Measurements from ENCODE around the gene PDE8A. TPM values are rescaled to one million over a fixed set of nuclear protein-coding genes. Genes with fewer than 3 reads are reported as not detected.
"Not testable (repeated sequence)": the region's sequence is repeated elsewhere in the genome, so short reads cannot be mapped to it uniquely, and the experiment has no call there.

Gene PDE8A
- total and polyA plus RNA-seq, 2 experiments from 2014 or later: 5.6 to 7.5 TPM

GRCh38 chr15:85172846-85173490 is 191.3 kb downstream of the PDE8A start (continued):
- TF ChIP-seq REST (IDR thresholded peaks at IDR 0.05; ENCODE audit: unreplicated experiment): no peak
- no peak for TF ChIP-seq POLR2AphosphoS5 (IDR thresholded peaks at IDR 0.05; ENCODE audit: low read depth)
- no peak for TF ChIP-seq EZH2phosphoT487 (IDR thresholded peaks at IDR 0.05; ENCODE audit: unreplicated experiment)
- no peak for TF ChIP-seq CREB1 (CRISPR knock-in tag; IDR thresholded peaks at IDR 0.05; ENCODE audit: low read depth)
- no peak for TF ChIP-seq JUNB (IDR thresholded peaks at IDR 0.05; ENCODE audit: unreplicated experiment)
- TF ChIP-seq ZNF331 (CRISPR knock-in tag; IDR thresholded peaks at IDR 0.05; ENCODE audit: low read depth): no peak

GRCh38 chr15:85173630-85174029 is 192.0 kb downstream of the PDE8A start:
- ATAC-seq; H3K27ac ChIP-seq (ENCODE audit: low read depth); H3K4me1 Mint-ChIP-seq; H3K4me3 ChIP-seq; H3K27me3 Mint-ChIP-seq (ENCODE audit: insufficient read depth, low read depth, poor library complexity); H2AFZ ChIP-seq; H3F3A ChIP-seq (replicated peaks; ENCODE audit: low read depth); H3K79me2 ChIP-seq (replicated peaks; ENCODE audit: insufficient read depth); DNase-seq (ENCODE audit: low spot score); H3K4me3 Mint-ChIP-seq; H3K36me3 ChIP-seq (ENCODE audit: insufficient read depth); H3K27me3 ChIP-seq (ENCODE audit: insufficient read depth); H4K20me1 ChIP-seq (replicated peaks; ENCODE audit: insufficient read depth); H3K27ac Mint-ChIP-seq; H3K4me2 ChIP-seq; H3K4me1 ChIP-seq (ENCODE audit: insufficient read depth); H3K9me2 ChIP-seq (ENCODE audit: insufficient read depth): not testable (repeated sequence)
- Mint-ChIP-seq H3K9me3 (peaks cover 40% of the 10 kb centered on the region), H3K36me3 (ENCODE audit: low read depth) (peaks cover 19% of the 10 kb centered on the region)

- peaks cover 19% of the 10 kb centered on the region for H3K36me3 Mint-ChIP-seq (ENCODE audit: low read depth)
- H3F3A ChIP-seq (replicated peaks; ENCODE audit: low read depth): no peaks in the 10 kb centered on the region
- ATAC-seq (no peak), DNase-seq (ENCODE audit: low spot score) (no peak)
- H4K20me1 ChIP-seq (replicated peaks; ENCODE audit: insufficient read depth): no peaks in the 10 kb centered on the region
- no peaks in the 10 kb centered on the region for H3K9me2 ChIP-seq (ENCODE audit: insufficient read depth)
- H2AFZ ChIP-seq: no peak overlapping the region
- no peaks in the 10 kb centered on the region for H3K79me2 ChIP-seq (replicated peaks; ENCODE audit: insufficient read depth)
- H3K27me3 ChIP-seq (ENCODE audit: insufficient read depth): no peaks in the 10 kb centered on the region
- no peak overlapping the region for H3K27ac ChIP-seq (ENCODE audit: low read depth)
- peaks cover 5% of the 10 kb centered on the region for H3K27me3 Mint-ChIP-seq (ENCODE audit: insufficient read depth, low read depth, poor library complexity)
- no peak overlapping the region for H3K4me2 ChIP-seq
- H3K4me3 ChIP-seq: no peak overlapping the region
- no peaks in the 10 kb centered on the region for H3K4me1 ChIP-seq (ENCODE audit: insufficient read depth)
- H3K27ac Mint-ChIP-seq: no peak overlapping the region
- H3K4me1 Mint-ChIP-seq: no peaks in the 10 kb centered on the region
- peaks cover 40% of the 10 kb centered on the region for H3K9me3 Mint-ChIP-seq
- H3K36me3 ChIP-seq (ENCODE audit: insufficient read depth): 0 out of 2 replicates have a peak, but pooled peaks cover 3% of the 10 kb centered on the region
- H3K4me3 Mint-ChIP-seq: no peak overlapping the region
- no peak for TF ChIP-seq POLR2AphosphoS5 (IDR thresholded peaks at IDR 0.05; ENCODE audit: low read depth)
- no peak for TF ChIP-seq EZH2 (IDR thresholded peaks at IDR 0.05; ENCODE audit: low read depth, unreplicated experiment)
- TF ChIP-seq REST (IDR thresholded peaks at IDR 0.05; ENCODE audit: unreplicated experiment): no peak
- TF ChIP-seq CREB1 (CRISPR knock-in tag; IDR thresholded peaks at IDR 0.05; ENCODE audit: low read depth): no peak
Measured at GRCh38 chr15:85174521-85174920, 192.9 kb downstream of the PDE8A start.
